ENCODE data around the gene UQCRC1.

DNA sequence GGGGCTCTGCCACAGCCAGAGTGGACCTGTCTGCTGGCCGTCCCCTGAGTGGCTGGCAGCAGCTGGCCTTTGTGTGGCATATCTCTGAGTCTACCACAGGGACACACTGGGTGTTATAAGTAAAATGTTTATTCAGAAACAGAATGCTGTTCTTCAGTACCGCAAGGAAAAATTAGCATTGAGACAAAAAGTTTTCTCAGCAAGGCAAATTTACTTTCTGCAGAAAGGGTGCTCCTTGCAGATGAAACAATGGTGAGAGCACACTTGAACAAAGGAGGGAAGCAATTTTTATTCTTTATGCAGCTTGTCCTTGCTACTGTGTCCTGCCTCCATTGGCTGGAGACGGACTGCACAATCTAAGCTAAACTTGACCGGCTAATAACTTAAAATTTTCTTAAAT is 8.1 kb upstream of the UQCRC1 start:
- TF ChIP-seq POLR2A (IDR thresholded peaks at IDR 0.05): no peak
- TF ChIP-seq, protein P1, sequence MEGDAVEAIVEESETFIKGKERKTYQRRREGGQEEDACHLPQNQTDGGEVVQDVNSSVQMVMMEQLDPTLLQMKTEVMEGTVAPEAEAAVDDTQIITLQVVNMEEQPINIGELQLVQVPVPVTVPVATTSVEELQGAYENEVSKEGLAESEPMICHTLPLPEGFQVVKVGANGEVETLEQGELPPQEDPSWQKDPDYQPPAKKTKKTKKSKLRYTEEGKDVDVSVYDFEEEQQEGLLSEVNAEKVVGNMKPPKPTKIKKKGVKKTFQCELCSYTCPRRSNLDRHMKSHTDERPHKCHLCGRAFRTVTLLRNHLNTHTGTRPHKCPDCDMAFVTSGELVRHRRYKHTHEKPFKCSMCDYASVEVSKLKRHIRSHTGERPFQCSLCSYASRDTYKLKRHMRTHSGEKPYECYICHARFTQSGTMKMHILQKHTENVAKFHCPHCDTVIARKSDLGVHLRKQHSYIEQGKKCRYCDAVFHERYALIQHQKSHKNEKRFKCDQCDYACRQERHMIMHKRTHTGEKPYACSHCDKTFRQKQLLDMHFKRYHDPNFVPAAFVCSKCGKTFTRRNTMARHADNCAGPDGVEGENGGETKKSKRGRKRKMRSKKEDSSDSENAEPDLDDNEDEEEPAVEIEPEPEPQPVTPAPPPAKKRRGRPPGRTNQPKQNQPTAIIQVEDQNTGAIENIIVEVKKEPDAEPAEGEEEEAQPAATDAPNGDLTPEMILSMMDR (IDR thresholded peaks at IDR 0.05): no peak
- TF ChIP-seq EP300 (IDR thresholded peaks at IDR 0.05): no peak
- no peak for TF ChIP-seq POLR2AphosphoS5 (IDR thresholded peaks at IDR 0.05)
